HG03575 (cell line): ENCODE measurements around the gene ZNF502.
"Not testable (repeated sequence)": the region's sequence is repeated elsewhere in the genome, so short reads cannot be mapped to it uniquely, and the experiment has no call there.

Source experiments
- ATAC-seq: cut with Tn5 transposase; IDR thresholded peaks from one replicate; pipeline ENCODE4 v1.9.1; 2021; ENCODE audit not compliant: unreplicated experiment, insufficient number of reproducible peaks, low FRiP score; ENCODE audit errors: extremely low read depth

The ZNF502 gene

GRCh38 chr3:44712455-44713075 is at the start of gene ZNF502:
ZNF502 (plus strand) TSS chr3:44712660; CDS start chr3:44720262, 7,602 bp downstream.
- ATAC-seq, result no peak

GRCh38 chr3:44665173-44665572 is 47.3 kb upstream of the ZNF502 start:
- ATAC-seq, result no peak

GRCh38 chr3:44666346-44666745 is 46.1 kb upstream of the ZNF502 start:
- no peak for ATAC-seq

- ATAC-seq, result no peak
These were observed 42.7 kb upstream of the ZNF502 start for GRCh38 chr3:44669760-44670159.

- not testable (repeated sequence) for ATAC-seq
These were observed 39.0 kb upstream of the ZNF502 start for GRCh38 chr3:44673466-44673865.

- no peak for ATAC-seq
These were observed 38.2 kb upstream of the ZNF502 start for GRCh38 chr3:44674211-44674610.

- ATAC-seq, result no peak
These were observed 33.9 kb upstream of the ZNF502 start for GRCh38 chr3:44678480-44679116.

- ATAC-seq, result no peak
These were observed 31.5 kb upstream of the ZNF502 start for GRCh38 chr3:44680921-44681455.

- no peak for ATAC-seq
These were observed 30.1 kb upstream of the ZNF502 start for GRCh38 chr3:44682182-44682896.

GRCh38 chr3:44685128-44685800 is 27.2 kb upstream of the ZNF502 start:
- ATAC-seq, result no peak

- no peak for ATAC-seq
These were observed 24.6 kb upstream of the ZNF502 start for GRCh38 chr3:44687898-44688297.

GRCh38 chr3:44721231-44722102 is 9.0 kb downstream of the ZNF502 start:
- no peak for ATAC-seq

GRCh38 chr3:44722103-44722401 is 9.6 kb downstream of the ZNF502 start:
- no peak for ATAC-seq

- no peak for ATAC-seq
These were observed 17.0 kb downstream of the ZNF502 start, which contains the start of gene ZNF501 for GRCh38 chr3:44729384-44729910. ZNF501 (plus strand) TSS chr3:44729635; CDS start chr3:44734422, 4,787 bp downstream.

- ATAC-seq, result no peak
These were observed 22.2 kb downstream of the ZNF502 start for GRCh38 chr3:44734646-44735168.

GRCh38 chr3:44761101-44761423 is 48.6 kb downstream of the ZNF502 start:
- no peak for ATAC-seq

- peak; percentile 50 for ATAC-seq
These were observed 49.1 kb downstream of the ZNF502 start, which contains the start of the genes KIAA1143 and KIF15 for GRCh38 chr3:44761424-44762169. KIAA1143 (minus strand) TSS chr3:44761619; CDS start chr3:44761602, 17 bp downstream. KIF15 (plus strand) TSS chr3:44761794; CDS start chr3:44761866, 72 bp downstream.
